ENCODE measurements around the gene MRPL39. TPM values are rescaled to one million over a fixed set of nuclear protein-coding genes. Genes with fewer than 3 reads are reported as not detected.

The MRPL39 gene
- total and polyA plus RNA-seq, 2 of the 4 experiments (the other 2 are of a cell fraction) = 15.2 to 20.6 TPM

DNA sequence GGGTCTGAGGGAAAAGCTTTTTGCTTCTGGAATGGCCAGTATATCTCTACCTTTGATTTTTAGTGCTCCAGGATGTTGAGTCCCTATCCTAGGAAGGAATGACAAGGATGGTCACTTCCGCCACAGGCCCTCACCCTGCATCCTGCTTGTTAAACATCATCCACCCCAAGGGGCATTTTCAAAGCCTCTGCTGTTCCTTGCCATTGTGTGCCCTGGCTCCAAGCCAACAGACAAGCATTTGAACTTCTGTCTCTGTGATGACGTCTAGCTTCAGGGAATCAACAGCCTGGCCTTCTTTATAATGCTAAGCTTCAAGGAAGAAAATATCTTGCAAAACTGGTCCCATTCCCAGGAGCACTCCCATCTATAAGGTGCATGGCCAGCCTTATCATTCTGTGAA, 19.5 kb upstream of the MRPL39 start:
- Histone ChIP-seq H4K91ac (ENCODE audit: insufficient read depth, low read depth, low read length) (no peak overlapping the region), H3K4me1 (ENCODE audit: control insufficient read depth, insufficient read depth, low read length) (no peaks in the 10 kb centered on the region), H3K4ac (ENCODE audit: low read depth, low read length) (no peak overlapping the region), H3K27me3 (ENCODE audit: control insufficient read depth, insufficient read depth, low read length) (peaks cover 11% of the 10 kb centered on the region), H3K79me1 (ENCODE audit: low read depth in 1 of 2, low read length in 2 of 2) (no peaks in the 10 kb centered on the region), H4K20me1 (ENCODE audit: insufficient read depth, low read length) (no peaks in the 10 kb centered on the region), H4K5ac (ENCODE audit: low read depth, low read length) (no peak overlapping the region), H3K27ac (ENCODE audit: insufficient read depth, low read length) (no peak overlapping the region), H2BK5ac (ENCODE audit: low read depth, low read length, poor library complexity, severe bottlenecking) (no peak overlapping the region), H2BK20ac (ENCODE audit: low read depth, low read length) (no peak overlapping the region), H2BK15ac (ENCODE audit: low read depth, low read length) (no peak overlapping the region), H2AFZ (replicated peaks; ENCODE audit: low read length, poor library complexity) (no peak overlapping the region), H3K56ac (ENCODE audit: extremely low read depth, insufficient read depth, low read length) (no peak overlapping the region), H3K23ac (ENCODE audit: low read depth, low read length) (no peak overlapping the region), H2AK5ac (ENCODE audit: low read depth, low read length) (no peak overlapping the region), H3K4me2 (ENCODE audit: low read depth, low read length) (no peak overlapping the region), H3K18ac (ENCODE audit: low read depth, low read length) (no peak overlapping the region), H3K9ac (ENCODE audit: low read depth, low read length) (no peak overlapping the region), H2AK9ac (replicated peaks; ENCODE audit: low read depth, low read length, poor library complexity) (no peak overlapping the region), H4K8ac (ENCODE audit: low read depth in 2 of 2, low read length in 2 of 2) (no peak overlapping the region), H3K36me3 (ENCODE audit: control insufficient read depth, insufficient read depth, low read length) (no peaks in the 10 kb centered on the region), H3K14ac (replicated peaks; ENCODE audit: low read depth, low read length) (no peak overlapping the region), H3K4me3 (ENCODE audit: insufficient read depth, low read depth, low read length) (no peak overlapping the region), H3K9me3 (ENCODE audit: control insufficient read depth, insufficient read depth, low read length) (no peaks in the 10 kb centered on the region), H3K9me1 (ENCODE audit: insufficient read depth, low read length) (no peaks in the 10 kb centered on the region), H2BK120ac (ENCODE audit: low read depth, low read length) (no peak overlapping the region)
- ATAC-seq (ENCODE audit: low read depth) (no peak), DNase-seq (no peak)
- WGBS, 2 experiments (ENCODE audit: extremely low coverage in 2 of 2, insufficient read length in 1 of 2) = no CpG with 5 or more reads among the region's 2 CpGs
- POLR2A ChIA-PET (ENCODE audit: unreplicated experiment) = no interaction called here
- intact Hi-C loops (cut with micrococcal nuclease) = no loop called here
- in situ Hi-C loops (cut with MboI; ENCODE audit: low sequenced_read_pairs) = no loop called here
- dilution Hi-C loops (cut with HindIII; ENCODE audit: low sequenced_read_pairs, unreplicated experiment) = no loop called here
- TF ChIP-seq CEBPB (IDR thresholded peaks at IDR 0.05; ENCODE audit: low read depth, low read length) = no peak
- no peak for TF ChIP-seq RCOR1 (IDR thresholded peaks at IDR 0.05; ENCODE audit: insufficient replicate concordance, low read length)
- no peak for TF ChIP-seq FOS (IDR thresholded peaks at IDR 0.05; ENCODE audit: low read depth, low read length)
- TF ChIP-seq RAD21 (IDR thresholded peaks at IDR 0.05; ENCODE audit: low read length) = no peak
- no peak for TF ChIP-seq MAFK (IDR thresholded peaks at IDR 0.05; ENCODE audit: low read depth, low read length)
- no peak for TF ChIP-seq CHD1 (IDR thresholded peaks at IDR 0.05; ENCODE audit: low read depth, low read length)
- no peak for TF ChIP-seq MAZ (IDR thresholded peaks at IDR 0.05; ENCODE audit: borderline replicate concordance, low read depth, low read length)
- TF ChIP-seq RFX5 (IDR thresholded peaks at IDR 0.05; ENCODE audit: low read depth, low read length) = no peak
- TF ChIP-seq, protein P1, sequence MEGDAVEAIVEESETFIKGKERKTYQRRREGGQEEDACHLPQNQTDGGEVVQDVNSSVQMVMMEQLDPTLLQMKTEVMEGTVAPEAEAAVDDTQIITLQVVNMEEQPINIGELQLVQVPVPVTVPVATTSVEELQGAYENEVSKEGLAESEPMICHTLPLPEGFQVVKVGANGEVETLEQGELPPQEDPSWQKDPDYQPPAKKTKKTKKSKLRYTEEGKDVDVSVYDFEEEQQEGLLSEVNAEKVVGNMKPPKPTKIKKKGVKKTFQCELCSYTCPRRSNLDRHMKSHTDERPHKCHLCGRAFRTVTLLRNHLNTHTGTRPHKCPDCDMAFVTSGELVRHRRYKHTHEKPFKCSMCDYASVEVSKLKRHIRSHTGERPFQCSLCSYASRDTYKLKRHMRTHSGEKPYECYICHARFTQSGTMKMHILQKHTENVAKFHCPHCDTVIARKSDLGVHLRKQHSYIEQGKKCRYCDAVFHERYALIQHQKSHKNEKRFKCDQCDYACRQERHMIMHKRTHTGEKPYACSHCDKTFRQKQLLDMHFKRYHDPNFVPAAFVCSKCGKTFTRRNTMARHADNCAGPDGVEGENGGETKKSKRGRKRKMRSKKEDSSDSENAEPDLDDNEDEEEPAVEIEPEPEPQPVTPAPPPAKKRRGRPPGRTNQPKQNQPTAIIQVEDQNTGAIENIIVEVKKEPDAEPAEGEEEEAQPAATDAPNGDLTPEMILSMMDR (conservative IDR thresholded peaks at IDR 0.05; ENCODE audit: low read depth, low read length) = no peak
- TF ChIP-seq, protein P2, sequence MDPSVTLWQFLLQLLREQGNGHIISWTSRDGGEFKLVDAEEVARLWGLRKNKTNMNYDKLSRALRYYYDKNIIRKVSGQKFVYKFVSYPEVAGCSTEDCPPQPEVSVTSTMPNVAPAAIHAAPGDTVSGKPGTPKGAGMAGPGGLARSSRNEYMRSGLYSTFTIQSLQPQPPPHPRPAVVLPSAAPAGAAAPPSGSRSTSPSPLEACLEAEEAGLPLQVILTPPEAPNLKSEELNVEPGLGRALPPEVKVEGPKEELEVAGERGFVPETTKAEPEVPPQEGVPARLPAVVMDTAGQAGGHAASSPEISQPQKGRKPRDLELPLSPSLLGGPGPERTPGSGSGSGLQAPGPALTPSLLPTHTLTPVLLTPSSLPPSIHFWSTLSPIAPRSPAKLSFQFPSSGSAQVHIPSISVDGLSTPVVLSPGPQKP (IDR thresholded peaks at IDR 0.05; ENCODE audit: borderline replicate concordance, low read depth, low read length) = no peak
- TF ChIP-seq SMC3 (IDR thresholded peaks at IDR 0.05; ENCODE audit: low read depth, low read length) = no peak
- no peak for TF ChIP-seq NFE2L2 (IDR thresholded peaks at IDR 0.05; ENCODE audit: low read depth, low read length)
- TF ChIP-seq MXI1 (IDR thresholded peaks at IDR 0.05; ENCODE audit: borderline replicate concordance, low read depth, low read length) = no peak
- TF ChIP-seq, protein P3, sequence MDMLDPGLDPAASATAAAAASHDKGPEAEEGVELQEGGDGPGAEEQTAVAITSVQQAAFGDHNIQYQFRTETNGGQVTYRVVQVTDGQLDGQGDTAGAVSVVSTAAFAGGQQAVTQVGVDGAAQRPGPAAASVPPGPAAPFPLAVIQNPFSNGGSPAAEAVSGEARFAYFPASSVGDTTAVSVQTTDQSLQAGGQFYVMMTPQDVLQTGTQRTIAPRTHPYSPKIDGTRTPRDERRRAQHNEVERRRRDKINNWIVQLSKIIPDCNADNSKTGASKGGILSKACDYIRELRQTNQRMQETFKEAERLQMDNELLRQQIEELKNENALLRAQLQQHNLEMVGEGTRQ (IDR thresholded peaks at IDR 0.05; ENCODE audit: low read depth, low read length) = no peak
- no TSS peak for BruUV-seq (replicated peaks)
- CTCF ChIA-PET = no interaction called here
